ENCODE results near the gene SDR42E1. TPM values are rescaled to one million over a fixed set of nuclear protein-coding genes. Genes with fewer than 3 reads are reported as not detected.
A peak's percentile ranks its signal among the peaks of the same experiment; 100 is the strongest.

The SDR42E1 gene
- total RNA-seq, 1 donor from 2014 or later, result 0.92 TPM

DNA sequence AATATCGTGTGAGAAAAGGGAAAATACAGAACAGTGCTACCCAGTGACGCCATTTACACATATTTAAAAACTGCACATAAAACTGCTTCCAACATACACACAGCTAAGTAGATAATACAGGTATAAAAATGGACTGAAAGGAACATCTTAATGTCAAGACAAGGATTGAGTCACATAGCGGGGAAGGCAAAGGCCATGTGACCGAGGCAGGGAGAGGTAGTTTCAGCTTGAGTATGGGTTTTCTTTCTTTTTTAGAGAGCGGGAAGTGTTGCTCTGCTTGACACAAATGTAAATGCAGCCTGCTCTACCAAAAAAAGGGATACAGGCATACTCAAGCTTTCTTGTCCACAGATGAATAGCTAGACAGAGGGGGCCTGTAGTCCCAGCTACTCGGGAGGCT lies 46.5 kb downstream of the SDR42E1 start:
- intact Hi-C loops (cut with micrococcal nuclease), result no loop called here
- ATAC-seq, result no peak
- no peak for DNase-seq

DNA sequence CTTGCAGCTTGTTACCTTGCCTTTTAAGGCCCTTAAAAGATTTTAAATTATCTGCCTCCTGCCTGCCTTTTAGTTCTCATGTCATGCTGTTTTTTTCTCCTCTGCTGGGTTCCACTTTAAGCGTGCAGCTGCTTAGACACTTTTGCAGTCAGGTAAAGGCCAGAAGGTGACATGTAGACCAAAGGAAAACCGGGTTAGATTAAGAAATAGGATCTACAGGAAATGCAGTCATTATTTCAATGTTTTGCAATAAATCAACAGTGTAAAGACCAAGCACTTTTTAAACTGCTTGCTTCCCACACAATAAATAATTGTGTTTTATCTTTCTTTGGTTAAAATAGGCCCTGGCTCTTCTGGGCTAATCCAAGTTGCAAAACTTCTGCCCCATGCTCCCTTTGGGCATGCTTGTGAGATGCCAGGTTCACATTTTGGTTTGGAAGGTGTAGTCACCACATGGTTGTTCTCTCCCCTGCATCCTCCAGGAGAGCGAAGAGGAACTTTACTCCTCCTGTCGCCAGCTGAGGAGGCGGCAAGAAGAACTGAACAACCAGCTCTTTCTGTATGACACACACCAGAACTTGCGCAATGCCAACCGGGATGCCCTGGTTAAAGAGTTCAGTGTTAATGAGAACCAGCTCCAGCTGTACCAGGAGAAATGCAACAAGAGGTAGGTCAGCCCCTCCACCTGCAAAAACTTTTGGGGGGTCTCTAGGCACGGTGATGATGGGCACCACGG lies 54.9 kb downstream of the SDR42E1 start:
- no peak for DNase-seq
- intact Hi-C loops (cut with micrococcal nuclease), result no loop called here
- no peak for ATAC-seq

DNA sequence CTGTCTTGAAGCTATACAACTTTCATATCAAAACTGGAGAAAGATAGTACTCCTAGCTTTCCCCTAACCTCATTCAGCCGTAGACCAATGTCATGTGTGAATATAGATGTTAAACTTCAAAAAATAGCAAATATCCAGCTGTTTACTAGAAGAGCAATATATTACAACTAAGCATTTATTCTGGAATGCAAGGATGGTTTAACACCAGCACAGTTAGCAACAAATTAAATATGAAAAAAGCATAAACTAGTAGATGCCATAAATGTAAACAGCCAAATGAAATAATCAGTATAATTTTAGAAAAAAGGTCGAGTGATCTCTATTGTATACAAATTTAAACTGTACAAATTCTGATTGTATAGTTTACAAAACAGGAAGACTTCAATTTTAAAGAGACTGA lies 59.7 kb downstream of the SDR42E1 start:
- DNase-seq (no peak), ATAC-seq (no peak)
- intact Hi-C loops (cut with micrococcal nuclease), result no loop called here

DNA sequence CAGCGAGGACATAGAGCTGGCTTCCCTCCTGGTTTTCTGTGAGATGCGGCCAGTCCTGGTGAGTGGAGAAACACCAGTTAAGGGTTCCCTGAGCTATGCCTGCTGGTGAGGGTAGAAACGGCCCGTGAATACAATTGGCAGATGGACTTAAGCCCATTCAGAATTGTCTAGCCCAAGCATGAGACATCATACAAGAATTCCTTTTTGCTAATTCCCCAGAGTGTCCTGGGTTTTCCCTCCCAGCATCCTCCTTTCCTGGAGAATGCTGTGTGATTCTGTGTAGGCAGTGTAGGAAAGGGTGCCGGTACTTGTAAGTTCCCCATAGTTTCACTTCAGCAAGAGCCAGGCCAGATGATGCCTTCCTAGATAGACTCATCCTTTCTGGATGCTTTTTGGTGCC lies 65.1 kb downstream of the SDR42E1 start:
- ATAC-seq (no peak), DNase-seq (no peak)
- intact Hi-C loops (cut with micrococcal nuclease), result loop anchor here (5.0 kb wide), 1 partner anchor 286 kb away; no protein-coding TSS in a partner anchor

DNA sequence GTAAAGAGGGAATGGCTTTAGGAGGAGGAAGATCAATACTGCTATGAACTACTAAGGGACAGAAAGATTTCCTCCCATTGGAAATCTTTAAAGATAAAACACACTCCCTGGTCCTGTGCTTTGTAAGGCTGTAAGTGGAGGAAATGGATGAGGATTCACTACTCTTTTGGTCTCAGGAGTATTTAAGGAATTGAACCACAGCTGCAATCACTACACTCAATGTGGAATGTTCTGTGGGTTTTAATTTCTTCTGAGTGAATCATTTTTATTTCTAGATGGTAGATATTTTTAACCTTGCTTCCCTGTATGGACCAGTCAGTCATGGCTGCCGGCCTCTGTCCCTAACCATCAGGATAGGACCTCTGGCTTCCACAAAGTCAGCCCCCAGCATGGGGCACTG lies 65.6 kb downstream of the SDR42E1 start:
- no peak for ATAC-seq
- intact Hi-C loops (cut with micrococcal nuclease), result loop anchor here (5.0 kb wide), 1 partner anchor 287 kb away; no protein-coding TSS in a partner anchor
- DNase-seq, result no peak

DNA sequence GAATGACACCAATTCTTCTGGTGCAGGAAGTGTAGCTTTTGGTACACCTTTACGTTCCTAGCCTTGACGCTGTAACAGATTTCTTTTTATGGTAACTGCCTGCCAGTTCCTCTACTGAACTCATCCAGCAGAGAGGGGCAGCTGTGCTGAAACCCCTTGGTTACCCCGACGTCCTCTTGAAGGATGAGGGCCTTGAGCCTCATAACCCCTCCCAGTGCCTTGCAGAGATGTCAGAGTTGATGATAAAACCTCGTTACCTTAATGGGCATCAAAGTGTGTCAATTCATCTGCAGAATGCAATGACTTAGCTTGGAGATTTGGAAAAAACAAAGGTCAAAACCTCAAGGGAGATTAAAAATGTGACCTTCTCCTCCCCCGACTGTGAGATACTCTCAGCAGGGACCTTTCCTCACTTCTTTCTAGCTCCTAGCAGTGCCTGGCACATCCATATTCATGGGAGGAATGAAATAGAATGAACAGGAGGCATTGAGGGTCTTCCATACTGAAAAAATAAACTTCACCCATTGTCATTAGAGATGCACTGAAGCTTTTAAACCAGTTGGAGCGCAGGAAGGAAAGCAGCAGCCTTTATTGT lies 69.2 kb downstream of the SDR42E1 start:
- ATAC-seq (no peak), DNase-seq (no peak)
- intact Hi-C loops (cut with micrococcal nuclease), result no loop called here

DNA sequence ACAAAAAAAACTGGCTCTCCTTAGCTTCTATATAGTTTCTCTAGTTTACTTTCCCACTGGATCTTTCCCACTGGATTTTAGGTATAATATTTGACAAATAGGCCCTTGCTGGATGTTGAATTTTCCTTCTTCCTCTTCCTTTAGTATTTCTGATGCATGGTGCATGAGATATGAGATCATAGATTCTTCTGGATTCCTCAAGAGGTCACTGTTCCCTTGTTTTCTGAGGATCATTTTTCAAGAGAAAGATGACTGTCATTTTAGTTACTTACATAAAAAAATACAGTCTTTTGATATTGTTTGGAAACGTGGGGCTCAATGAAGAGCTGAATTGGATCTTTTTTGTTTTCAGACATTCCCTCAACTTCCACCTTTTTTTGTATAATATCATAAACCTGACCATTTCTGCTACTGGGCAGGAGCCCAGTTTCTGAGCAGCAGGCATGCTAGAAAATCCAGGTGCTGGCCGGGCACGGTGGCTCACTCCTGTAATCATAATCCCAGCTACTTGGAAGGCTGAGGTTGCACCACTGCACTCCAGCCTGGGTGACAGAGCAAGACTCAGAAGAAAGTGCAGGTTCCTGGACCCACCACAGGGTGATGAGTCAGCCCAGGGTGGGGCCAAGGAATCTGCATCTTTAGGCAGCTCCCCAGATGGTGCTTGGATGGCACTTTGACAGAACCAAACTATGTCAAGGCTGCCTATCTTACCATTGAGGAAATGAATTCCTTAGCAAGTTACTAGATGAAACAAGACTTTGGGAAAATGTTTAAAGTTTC lies 70.3 kb downstream of the SDR42E1 start:
- no peak for ATAC-seq
- DNase-seq, result no peak
- intact Hi-C loops (cut with micrococcal nuclease), result no loop called here

DNA sequence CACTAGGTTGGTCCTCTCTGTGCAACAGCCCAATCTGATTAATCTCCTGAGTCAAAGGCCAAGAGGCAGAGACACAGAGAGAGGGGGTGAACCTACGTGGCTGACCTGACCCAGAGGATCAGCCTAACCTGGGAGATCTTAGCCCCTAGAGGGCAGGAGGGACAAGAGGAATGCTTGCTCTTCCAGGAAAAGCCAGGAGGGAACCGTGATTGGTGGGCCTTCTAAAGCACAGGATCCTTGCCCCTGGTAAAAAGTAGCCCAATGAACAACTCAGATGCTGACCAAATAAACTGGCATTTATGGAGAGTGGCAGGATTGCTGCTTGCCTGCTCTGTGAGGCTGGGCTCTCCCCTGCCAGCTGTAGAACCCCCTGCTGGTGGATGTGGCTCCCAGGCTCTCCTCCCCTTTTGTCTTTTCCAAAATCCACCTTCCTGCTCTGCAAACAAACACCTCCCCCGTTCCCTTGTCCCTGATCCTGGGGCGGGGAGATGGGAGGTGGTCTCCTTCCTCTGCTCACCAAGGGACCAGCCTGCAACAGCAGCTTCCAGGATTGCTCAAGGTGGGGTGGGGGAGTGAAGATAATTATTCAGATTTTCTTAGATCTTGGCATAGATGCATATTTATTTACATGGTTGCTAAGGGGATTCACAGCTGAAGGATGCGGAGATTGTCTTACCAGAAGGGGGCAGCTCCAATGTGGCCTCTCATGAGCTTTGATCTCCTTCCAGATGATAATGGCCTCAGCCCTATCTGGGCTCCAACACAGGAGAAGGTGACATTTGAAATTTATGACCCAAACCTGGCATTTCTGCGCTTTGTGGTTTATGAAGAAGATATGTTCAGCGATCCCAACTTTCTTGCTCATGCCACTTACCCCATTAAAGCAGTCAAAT lies 71.9 kb downstream of the SDR42E1 start:
- DNase-seq (no peak), ATAC-seq (peak; percentile 29)
- intact Hi-C loops (cut with micrococcal nuclease), result no loop called here

Other genes with a start within 250 kb of the SDR42E1 start
- 5.2 TPM for gene PLCG2, start 232.2 kb downstream of the SDR42E1 start, total RNA-seq
- not detected for gene HSD17B2, start 23.8 kb upstream of the SDR42E1 start, total RNA-seq
- gene MPHOSPH6, start 158.8 kb upstream of the SDR42E1 start, total RNA-seq, result 7.6 TPM

Measured in left ventricle myocardium superior (tissue), 1 donor.